ENCODE measurements around the gene TNP1. TPM values are rescaled to one million over a fixed set of nuclear protein-coding genes. Genes with fewer than 3 reads are reported as not detected.

TNP1 gene
- total RNA-seq, 4 donors from 2014 or later, result not detected

GRCh38 chr2:216865658-216866057, 5.8 kb upstream of the TNP1 start:
- no peak for TF ChIP-seq CTCF (IDR thresholded peaks at IDR 0.05; ENCODE audit: low read depth)

- TF ChIP-seq CTCF (IDR thresholded peaks at IDR 0.05; ENCODE audit: low read depth), result no peak
Measured at GRCh38 chr2:216863946-216864345, 4.1 kb upstream of the TNP1 start.

- no peak for TF ChIP-seq CTCF (IDR thresholded peaks at IDR 0.05; ENCODE audit: low read depth)
Measured at GRCh38 chr2:216862628-216863398, 2.9 kb upstream of the TNP1 start.

- no peak for TF ChIP-seq CTCF (IDR thresholded peaks at IDR 0.05; ENCODE audit: low read depth)
Measured at GRCh38 chr2:216860426-216861137, 718 bp upstream of the TNP1 start.

GRCh38 chr2:216858312-216858711, 1.6 kb downstream of the TNP1 start:
- no peak for TF ChIP-seq CTCF (IDR thresholded peaks at IDR 0.05; ENCODE audit: low read depth)

- no peak for TF ChIP-seq CTCF (IDR thresholded peaks at IDR 0.05; ENCODE audit: low read depth)
Measured at GRCh38 chr2:216857131-216857550, 2.7 kb downstream of the TNP1 start.

- no peak for TF ChIP-seq CTCF (IDR thresholded peaks at IDR 0.05; ENCODE audit: low read depth)
Measured at GRCh38 chr2:216856406-216857065, 3.3 kb downstream of the TNP1 start.

Data from subcutaneous adipose tissue (tissue), 4 donors.